RWPE2 (cell line): ENCODE measurements around the gene CGNL1.
A peak's percentile ranks its signal among the peaks of the same experiment; 100 is the strongest.

Experiments used
- ATAC-seq: fragments of 200-7000 bp; cut with Tn5 transposase; 3 replicates; pipeline ENCODE4 v1.9.1; 2021; ENCODE audit warnings: low read depth
- DNase-seq: peaks from one replicate; pipeline ENCODE4 v3.0.0-alpha.2; 2020; ENCODE audit warnings: low spot score
- H3K27ac ChIP-seq: fragments of 450-650 bp; 2 replicates; pipeline ENCODE4 v1.5.1; 2017; ENCODE audit warnings: mild to moderate bottlenecking; ENCODE audit not compliant: poor library complexity, severe bottlenecking
- H3K27me3 ChIP-seq: fragments of 250-450 bp; sonication (Bioruptor Pico); 2 replicates; pipeline ENCODE4 v1.5.1; 2021; ENCODE audit warnings: mild to moderate bottlenecking, moderate library complexity; ENCODE audit not compliant: insufficient read depth, poor library complexity, severe bottlenecking
- H3K36me3 ChIP-seq: fragments of 250-450 bp; sonication (Bioruptor Pico); 2 replicates; pipeline ENCODE4 v1.5.1; 2020; ENCODE audit warnings: low read depth, mild to moderate bottlenecking, moderate library complexity
- H3K4me1 ChIP-seq: fragments of 250-450 bp; sonication (Bioruptor Pico); 2 replicates; pipeline ENCODE4 v1.5.1; 2021; ENCODE audit warnings: mild to moderate bottlenecking, moderate library complexity; ENCODE audit not compliant: insufficient read depth, poor library complexity, severe bottlenecking
- H3K4me3 ChIP-seq: fragments of 250-450 bp; sonication (Bioruptor Pico); 2 replicates; pipeline ENCODE4 v1.5.1; 2021; ENCODE audit warnings: mild to moderate bottlenecking, moderate library complexity; ENCODE audit not compliant: severe bottlenecking
- H3K9me3 ChIP-seq: fragments of 250-450 bp; sonication (Bioruptor Pico); 2 replicates; pipeline ENCODE4 v1.5.1; 2021; ENCODE audit warnings: mild to moderate bottlenecking, moderate library complexity; ENCODE audit not compliant: severe bottlenecking
- TF ChIP-seq, protein P1 (sequence below): fragments of 450-650 bp; IDR thresholded peaks from one replicate; pipeline ENCODE4 v1.5.1; 2017; ENCODE audit warnings: mild to moderate bottlenecking, moderate library complexity; ENCODE audit not compliant: poor library complexity, severe bottlenecking

CGNL1 gene

DNA sequence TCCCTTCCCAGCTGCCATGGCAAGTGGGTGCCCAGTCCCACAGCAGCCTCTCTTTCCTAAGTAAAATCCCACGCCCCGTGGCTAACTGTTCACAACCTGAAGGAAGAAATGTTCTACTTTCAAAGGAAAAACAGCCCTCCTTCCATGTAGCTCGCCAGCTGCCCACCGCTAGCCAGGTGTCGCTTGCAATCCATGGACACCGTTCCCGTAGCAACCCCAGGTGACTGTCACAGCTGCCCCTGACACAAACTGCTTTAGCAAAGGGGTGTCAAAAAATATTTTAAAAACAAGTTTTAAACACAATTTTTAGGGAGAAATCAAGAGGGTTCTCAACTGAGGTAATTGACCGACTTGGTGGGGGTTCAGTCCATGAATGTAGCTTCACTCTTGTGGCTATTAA lies 21.0 kb upstream of the CGNL1 start:
- Histone ChIP-seq H3K27me3 (no peaks in the 10 kb centered on the region), H3K27ac (no peak overlapping the region), H3K4me1 (peaks cover 7% of the 10 kb centered on the region), H3K9me3 (no peaks in the 10 kb centered on the region), H3K36me3 (no peaks in the 10 kb centered on the region), H3K4me3 (no peak overlapping the region)
- ATAC-seq (no peak), DNase-seq (no peak)
- TF ChIP-seq, protein P1, sequence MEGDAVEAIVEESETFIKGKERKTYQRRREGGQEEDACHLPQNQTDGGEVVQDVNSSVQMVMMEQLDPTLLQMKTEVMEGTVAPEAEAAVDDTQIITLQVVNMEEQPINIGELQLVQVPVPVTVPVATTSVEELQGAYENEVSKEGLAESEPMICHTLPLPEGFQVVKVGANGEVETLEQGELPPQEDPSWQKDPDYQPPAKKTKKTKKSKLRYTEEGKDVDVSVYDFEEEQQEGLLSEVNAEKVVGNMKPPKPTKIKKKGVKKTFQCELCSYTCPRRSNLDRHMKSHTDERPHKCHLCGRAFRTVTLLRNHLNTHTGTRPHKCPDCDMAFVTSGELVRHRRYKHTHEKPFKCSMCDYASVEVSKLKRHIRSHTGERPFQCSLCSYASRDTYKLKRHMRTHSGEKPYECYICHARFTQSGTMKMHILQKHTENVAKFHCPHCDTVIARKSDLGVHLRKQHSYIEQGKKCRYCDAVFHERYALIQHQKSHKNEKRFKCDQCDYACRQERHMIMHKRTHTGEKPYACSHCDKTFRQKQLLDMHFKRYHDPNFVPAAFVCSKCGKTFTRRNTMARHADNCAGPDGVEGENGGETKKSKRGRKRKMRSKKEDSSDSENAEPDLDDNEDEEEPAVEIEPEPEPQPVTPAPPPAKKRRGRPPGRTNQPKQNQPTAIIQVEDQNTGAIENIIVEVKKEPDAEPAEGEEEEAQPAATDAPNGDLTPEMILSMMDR = no peak

DNA sequence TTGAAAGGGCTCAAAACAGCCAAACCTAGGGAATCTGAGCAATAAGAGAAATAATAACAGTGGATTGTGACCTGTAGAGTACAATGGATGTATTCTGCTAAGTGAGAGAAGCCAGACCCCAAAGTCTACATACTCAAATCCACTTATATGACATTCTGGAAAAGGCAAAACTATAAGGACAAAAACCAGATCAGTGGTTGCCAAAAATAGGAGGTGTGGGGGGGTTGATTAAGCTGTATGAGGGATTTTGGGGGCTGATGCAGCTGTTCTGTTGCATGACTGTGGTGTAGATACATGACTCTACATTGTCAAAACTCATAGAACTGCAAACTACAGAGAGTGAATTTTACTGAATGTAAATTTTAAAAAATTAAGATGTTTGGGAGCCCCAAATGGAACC lies 20.1 kb upstream of the CGNL1 start:
- DNase-seq = no peak
- Histone ChIP-seq H3K27ac (no peak overlapping the region), H3K27me3 (no peaks in the 10 kb centered on the region), H3K9me3 (no peaks in the 10 kb centered on the region), H3K36me3 (no peaks in the 10 kb centered on the region), H3K4me3 (no peak overlapping the region), H3K4me1 (peaks cover 7% of the 10 kb centered on the region)
- ATAC-seq = no peak
- TF ChIP-seq, protein P1 = no peak

DNA sequence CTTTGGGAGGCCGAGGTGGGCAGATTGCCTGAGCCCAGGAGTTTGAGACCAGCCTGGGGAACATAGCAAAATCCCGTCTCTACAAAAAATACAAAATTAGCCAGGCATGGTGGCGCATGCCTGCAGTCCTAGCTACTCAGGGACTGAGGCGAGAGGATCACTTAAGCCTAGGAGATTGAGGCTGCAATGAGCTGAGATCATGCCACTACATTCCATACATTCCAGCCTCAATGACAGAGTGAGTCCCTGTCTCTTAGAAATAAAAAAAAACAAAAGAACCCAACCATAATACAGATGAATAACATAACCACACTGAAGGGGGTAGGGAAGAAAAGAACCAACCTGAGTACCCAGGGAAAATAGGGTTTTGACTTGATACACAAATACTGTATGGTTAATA lies 19.7 kb upstream of the CGNL1 start:
- Histone ChIP-seq H3K27ac (no peak overlapping the region), H3K27me3 (no peaks in the 10 kb centered on the region), H3K36me3 (no peaks in the 10 kb centered on the region), H3K4me1 (peaks cover 7% of the 10 kb centered on the region), H3K4me3 (no peak overlapping the region), H3K9me3 (no peaks in the 10 kb centered on the region)
- TF ChIP-seq, protein P1 = no peak
- ATAC-seq (peak; percentile 85), DNase-seq (no peak)

DNA sequence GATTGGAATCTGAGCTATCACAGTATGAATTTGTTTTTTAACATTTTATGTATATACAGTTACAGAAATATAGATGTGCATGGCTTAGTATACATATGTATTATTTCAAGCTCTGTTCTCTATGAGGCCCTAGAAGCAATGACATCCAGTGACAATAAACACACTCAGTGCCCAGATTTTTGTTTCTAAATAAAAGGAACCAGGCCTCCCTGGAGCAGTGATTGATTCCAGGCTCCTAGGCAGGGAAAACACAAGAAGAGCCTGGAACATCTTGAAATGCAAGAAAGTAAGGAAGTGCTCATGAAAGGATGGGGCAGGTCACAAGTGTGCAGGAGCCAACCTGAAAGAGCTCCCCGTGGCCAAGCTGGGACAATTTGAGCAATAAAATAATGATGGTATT lies 18.5 kb upstream of the CGNL1 start:
- DNase-seq = no peak
- H3K4me3 ChIP-seq = no peak overlapping the region
- TF ChIP-seq, protein P1 = no peak

DNA sequence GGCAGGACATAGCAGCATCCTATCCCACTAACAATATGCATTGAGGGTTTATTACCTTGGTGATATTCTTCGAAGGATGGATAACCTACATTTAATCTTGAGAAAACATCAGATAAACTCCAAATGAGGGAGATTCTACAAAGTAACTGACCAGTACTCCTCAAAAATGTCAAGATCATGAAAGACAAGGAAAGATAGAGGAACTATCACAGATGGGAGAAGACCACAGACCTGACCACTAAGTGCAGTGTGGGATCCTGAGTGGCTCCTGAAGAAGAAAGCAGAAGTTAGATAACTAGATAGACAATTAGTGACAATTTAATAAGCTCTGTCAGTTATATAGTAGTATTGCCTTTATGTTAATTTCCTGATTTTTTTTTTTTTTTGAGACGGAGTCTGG lies 17.7 kb upstream of the CGNL1 start:
- TF ChIP-seq, protein P1 = no peak

More for the DNA sequence above, 18.5 kb upstream of the CGNL1 start:
- Histone ChIP-seq H3K27ac (no peak overlapping the region), H3K36me3 (no peaks in the 10 kb centered on the region), H3K27me3 (no peaks in the 10 kb centered on the region), H3K9me3 (no peaks in the 10 kb centered on the region), H3K4me1 (peaks cover 7% of the 10 kb centered on the region)
- ATAC-seq = no peak

More for the DNA sequence above, 17.7 kb upstream of the CGNL1 start:
- Histone ChIP-seq H3K27ac (no peak overlapping the region), H3K4me3 (no peak overlapping the region), H3K4me1 (peaks cover 7% of the 10 kb centered on the region), H3K27me3 (no peaks in the 10 kb centered on the region), H3K36me3 (no peaks in the 10 kb centered on the region), H3K9me3 (no peaks in the 10 kb centered on the region)
- DNase-seq (no peak), ATAC-seq (no peak)
